SK-N-SH (cell line): ENCODE data around the gene ATP12A. TPM values are rescaled to one million over a fixed set of nuclear protein-coding genes. Genes with fewer than 3 reads are reported as not detected.

Experiments used
- CTCF ChIA-PET: fragments of 300-600, 350-600 bp; formaldehyde crosslinking; extraction: SDS; loops from one replicate; lab custom pipeline; 2021; lab: Yijun Ruan, JAX
- POLR2A ChIA-PET: fragments of 350-600 bp; sonication (Branson Sonifier 250); formaldehyde crosslinking; extraction: SDS; loops from one replicate; lab custom pipeline; 2020; ENCODE audit warnings: antibody characterized with exemption, inconsistent platforms; lab: Yijun Ruan, JAX
- DNase-seq: peaks from one replicate; pipeline ENCODE4 v3.0.0; 2012
- H2AFZ ChIP-seq: fragments of 200-600 bp; sonication (generic); 2 replicates; pipeline ENCODE4 v1.8.1; 2016; ENCODE audit warnings: antibody characterized with exemption, mild to moderate bottlenecking, low read depth
- H3F3A ChIP-seq: fragments of 200-600 bp; sonication (generic); replicated peaks from 2 replicates; pipeline ENCODE3; 2016; ENCODE audit warnings: antibody characterized with exemption, mild to moderate bottlenecking; ENCODE audit not compliant: insufficient read depth
- H3K27ac ChIP-seq, 2 experiments: fragments of 200-500 bp in 1 of 2; fragments of 200-600 bp in 1 of 2; sonication (Bioruptor generic) in 1 of 2; sonication (generic), shearing (Covaris generic) in 1 of 2; 2 replicates each; pipeline versions ENCODE4 v1.5.1 to v1.6.1; 2014 to 2016; ENCODE audit warnings: low read depth in 2 of 2, inconsistent platforms in 1 of 2, low read length in 1 of 2, mild to moderate bottlenecking in 1 of 2, mixed read lengths in 1 of 2
- H3K27me3 ChIP-seq: fragments of 200-600 bp; sonication (generic), shearing (Covaris generic); 2 replicates; pipeline ENCODE4 v1.6.1; 2016; ENCODE audit warnings: mixed run types; ENCODE audit not compliant: insufficient read depth
- H3K36me3 ChIP-seq, 2 experiments: fragments of 200-500 bp in 1 of 2; fragments of 200-600 bp in 1 of 2; sonication (Bioruptor generic) in 1 of 2; sonication (generic) in 1 of 2; replicated peaks in 1 of 2; 2 replicates each; pipeline versions ENCODE3 to v1.5.1; 2014 to 2016; ENCODE audit warnings: low read length in 1 of 2, mild to moderate bottlenecking in 1 of 2; ENCODE audit not compliant: insufficient read depth in 2 of 2, control insufficient read depth in 1 of 2
- H3K4me1 ChIP-seq, 2 experiments: fragments of 200-500 bp in 1 of 2; fragments of 200-600 bp in 1 of 2; sonication (Bioruptor generic) in 1 of 2; sonication (generic), shearing (Covaris generic) in 1 of 2; 2 replicates each; pipeline versions ENCODE4 v1.5.1 to v1.6.1; 2014 to 2016; ENCODE audit warnings: low read depth in 1 of 2, low read length in 1 of 2, mixed run types in 1 of 2; ENCODE audit not compliant: insufficient read depth in 2 of 2, control insufficient read depth in 1 of 2
- H3K4me2 ChIP-seq: fragments of 200-600 bp; sonication (generic), shearing (Covaris generic); 2 replicates; pipeline ENCODE4 v1.6.1; 2017; ENCODE audit warnings: mixed run types
- H3K4me3 ChIP-seq, 2 experiments: fragments of 200-500 bp in 1 of 2; fragments of 200-600 bp in 1 of 2; sonication (Bioruptor generic) in 1 of 2; sonication (generic), shearing (Covaris generic) in 1 of 2; 2 replicates each; pipeline versions ENCODE4 v1.5.1 to v1.8.1; 2014 to 2016; ENCODE audit warnings: low read depth in 2 of 2, inconsistent platforms in 1 of 2, low read length in 1 of 2, mild to moderate bottlenecking in 1 of 2, mixed read lengths in 1 of 2, moderate library complexity in 1 of 2
- H3K79me2 ChIP-seq: fragments of 200-600 bp; sonication (generic); 2 replicates; pipeline ENCODE4 v1.8.1; 2017; ENCODE audit warnings: mild to moderate bottlenecking; ENCODE audit not compliant: insufficient read depth
- H3K9ac ChIP-seq: fragments of 200-600 bp; sonication (generic); 2 replicates; pipeline ENCODE4 v1.6.1; 2017; ENCODE audit warnings: mixed run types
- H3K9me2 ChIP-seq: fragments of 200-600 bp; sonication (generic); 2 replicates; pipeline ENCODE4 v1.6.1; 2017; ENCODE audit warnings: mixed run types
- H3K9me3 ChIP-seq: fragments of 200-600 bp; sonication (generic); 2 replicates; pipeline ENCODE4 v1.6.1; 2017; ENCODE audit warnings: mixed run types, mild to moderate bottlenecking, moderate library complexity
- H4K20me1 ChIP-seq: fragments of 200-600 bp; sonication (generic); 2 replicates; pipeline ENCODE4 v1.6.1; 2017; ENCODE audit warnings: mild to moderate bottlenecking, mixed run types; ENCODE audit not compliant: insufficient read depth
- EP300 ChIP-seq, 2 experiments: IDR thresholded peaks; 2 replicates each; pipeline versions ENCODE4 v1.4.0 to v1.6.1; 2012; ENCODE audit warnings: borderline replicate concordance in 1 of 2, low read depth in 1 of 2, low read length in 1 of 2
- EZH2phosphoT487 ChIP-seq: fragments of 200-600 bp; sonication (generic); IDR thresholded peaks from 2 replicates; pipeline ENCODE4 v1.6.1; 2017; ENCODE audit warnings: low read depth, mixed run types, mild to moderate bottlenecking, antibody characterized with exemption, moderate library complexity, borderline replicate concordance
- FOSL2 ChIP-seq: IDR thresholded peaks from 2 replicates; pipeline ENCODE4 v1.4.0; 2012; ENCODE audit warnings: low read depth, mild to moderate bottlenecking, moderate library complexity, borderline replicate concordance
- FOXM1 ChIP-seq: IDR thresholded peaks from 2 replicates; pipeline ENCODE4 v1.4.0; 2012; ENCODE audit warnings: low read depth, mild to moderate bottlenecking
- GABPA ChIP-seq: IDR thresholded peaks from 2 replicates; pipeline ENCODE4 v1.4.0; 2012; ENCODE audit warnings: low read depth, mild to moderate bottlenecking
- GATA2 ChIP-seq: sonication (generic); formaldehyde crosslinking; IDR thresholded peaks from 2 replicates; pipeline ENCODE4 v1.5.0; 2020; ENCODE audit warnings: mild to moderate bottlenecking, missing genetic modification reagents
- MEF2A ChIP-seq: IDR thresholded peaks from 2 replicates; pipeline ENCODE4 v1.4.0; 2012; ENCODE audit warnings: low read depth, borderline replicate concordance
- NFIC ChIP-seq: IDR thresholded peaks from 2 replicates; pipeline ENCODE4 v1.4.0; 2012; ENCODE audit warnings: borderline replicate concordance
- POLR2AphosphoS5 ChIP-seq: IDR thresholded peaks from 2 replicates; pipeline ENCODE4 v1.6.1; 2012; ENCODE audit warnings: low read depth, low read length
- RAD21 ChIP-seq: IDR thresholded peaks from 2 replicates; pipeline ENCODE4 v1.6.1; 2012; ENCODE audit warnings: mild to moderate bottlenecking, low read length
- RCOR1 ChIP-seq: fragments of 150-350 bp; IDR thresholded peaks from 2 replicates; pipeline ENCODE4 v1.6.1; 2017; ENCODE audit warnings: antibody characterized with exemption, low read length
- RFX5 ChIP-seq: IDR thresholded peaks from 2 replicates; pipeline ENCODE4 v1.6.1; 2012; ENCODE audit warnings: mild to moderate bottlenecking, improper control_type of control experiment, low read length
- RXRA ChIP-seq: IDR thresholded peaks from 2 replicates; pipeline ENCODE4 v1.4.0; 2012; ENCODE audit warnings: low read depth, mild to moderate bottlenecking, borderline replicate concordance
- SMC3 ChIP-seq: IDR thresholded peaks from 2 replicates; pipeline ENCODE4 v1.6.1; 2012; ENCODE audit warnings: low read depth, low read length, improper control_type of control experiment
- TAF1 ChIP-seq: IDR thresholded peaks from 2 replicates; pipeline ENCODE4 v1.6.1; 2012; ENCODE audit warnings: low read depth, mild to moderate bottlenecking, low read length, moderate library complexity, borderline replicate concordance
- TCF12 ChIP-seq: IDR thresholded peaks from 2 replicates; pipeline ENCODE4 v1.4.0; 2012
- TEAD4 ChIP-seq: IDR thresholded peaks from 2 replicates; pipeline ENCODE4 v1.4.0; 2012; ENCODE audit warnings: mild to moderate bottlenecking, borderline replicate concordance; ENCODE audit not compliant: insufficient read depth
- WGBS: methylation state at CpG from one replicate; pipeline ENCODE4 v1.1.6; 2017; ENCODE audit warnings: low lambda C conversion rate; 5-methylcytosine and 5-hydroxymethylcytosine counted together
- polyA plus RNA-seq, 3 experiments: library from polyadenylated mRNA; depleted of rRNA; stranded (reverse); fragments of >200 nt; gene quantifications; 2 replicates each; pipeline ENCODE4 v1.2.3, GENCODE V29; 2012
- TF ChIP-seq, protein P1 (sequence below): IDR thresholded peaks from 2 replicates; pipeline ENCODE4 v1.4.0; 2012; ENCODE audit warnings: low read depth
- TF ChIP-seq, protein P2 (sequence below): fragments of 150-350 bp; IDR thresholded peaks from 2 replicates; pipeline ENCODE4 v1.6.1; 2016; ENCODE audit warnings: mild to moderate bottlenecking, low read depth, low read length
- TF ChIP-seq, protein P3 (sequence below): IDR thresholded peaks from 2 replicates; pipeline ENCODE4 v1.4.0; 2012; ENCODE audit warnings: low read depth, borderline replicate concordance
- TF ChIP-seq, protein P4 (sequence below): fragments of 150-350 bp; IDR thresholded peaks from 2 replicates; pipeline ENCODE4 v1.6.1; 2017; ENCODE audit warnings: antibody characterized with exemption, low read length, low read depth, borderline replicate concordance
- TF ChIP-seq, protein P5 (sequence below): fragments of 200-600 bp; sonication (generic); IDR thresholded peaks from 2 replicates; pipeline ENCODE4 v1.6.1; 2017; ENCODE audit warnings: antibody characterized with exemption, mild to moderate bottlenecking, moderate library complexity

Gene ATP12A
- polyA plus RNA-seq, 1 of the 3 experiments (the other 2 are of a cell fraction) = not detected

DNA sequence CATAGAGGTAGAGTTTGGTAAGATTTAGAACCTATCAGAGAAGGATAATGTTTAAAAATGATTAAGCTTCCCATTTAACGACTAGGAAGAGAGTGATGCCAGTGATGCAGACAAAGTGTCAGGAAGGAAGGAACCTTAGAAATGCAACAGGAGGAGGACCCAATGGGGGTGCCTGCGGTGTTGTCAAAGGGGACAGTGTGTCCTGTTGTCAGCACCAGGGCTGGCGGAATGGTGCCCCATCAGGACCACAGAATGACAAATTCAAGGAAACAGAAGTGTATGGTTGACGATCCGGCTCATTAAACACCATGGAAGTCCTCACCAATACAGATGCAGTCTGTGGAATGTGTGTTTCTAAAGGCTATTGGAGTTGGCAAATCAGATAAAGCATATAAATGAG, 19.3 kb downstream of the ATP12A start:
- Histone ChIP-seq H3K9me2 (no peaks in the 10 kb centered on the region), H3K4me1 (no peaks in the 10 kb centered on the region), H2AFZ (no peak overlapping the region), H3K9ac (no peak overlapping the region), H3K4me2 (no peak overlapping the region), H3K4me3 (no peak overlapping the region), H3K27ac (no peak overlapping the region), H3K27me3 (peaks cover 15% of the 10 kb centered on the region; the same call in 1 of the 2 replicates), H3K9me3 (no peaks in the 10 kb centered on the region), H3K36me3 (no peaks in the 10 kb centered on the region), H3K79me2 (no peaks in the 10 kb centered on the region), H4K20me1 (no peaks in the 10 kb centered on the region)
- no peak for DNase-seq
- WGBS = 9% methylated on average over 5 of the region's 5 CpGs
- CTCF ChIA-PET = interaction anchor here (1.0 kb wide), 1 partner anchor 295 kb away, joined by 4 read pairs; no protein-coding TSS in a partner anchor
- TF ChIP-seq, protein P1, sequence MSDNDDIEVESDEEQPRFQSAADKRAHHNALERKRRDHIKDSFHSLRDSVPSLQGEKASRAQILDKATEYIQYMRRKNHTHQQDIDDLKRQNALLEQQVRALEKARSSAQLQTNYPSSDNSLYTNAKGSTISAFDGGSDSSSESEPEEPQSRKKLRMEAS = no peak
- TF ChIP-seq, protein P2, sequence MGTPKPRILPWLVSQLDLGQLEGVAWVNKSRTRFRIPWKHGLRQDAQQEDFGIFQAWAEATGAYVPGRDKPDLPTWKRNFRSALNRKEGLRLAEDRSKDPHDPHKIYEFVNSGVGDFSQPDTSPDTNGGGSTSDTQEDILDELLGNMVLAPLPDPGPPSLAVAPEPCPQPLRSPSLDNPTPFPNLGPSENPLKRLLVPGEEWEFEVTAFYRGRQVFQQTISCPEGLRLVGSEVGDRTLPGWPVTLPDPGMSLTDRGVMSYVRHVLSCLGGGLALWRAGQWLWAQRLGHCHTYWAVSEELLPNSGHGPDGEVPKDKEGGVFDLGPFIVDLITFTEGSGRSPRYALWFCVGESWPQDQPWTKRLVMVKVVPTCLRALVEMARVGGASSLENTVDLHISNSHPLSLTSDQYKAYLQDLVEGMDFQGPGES = no peak
- no peak for TF ChIP-seq TCF12
- TF ChIP-seq, protein P3, sequence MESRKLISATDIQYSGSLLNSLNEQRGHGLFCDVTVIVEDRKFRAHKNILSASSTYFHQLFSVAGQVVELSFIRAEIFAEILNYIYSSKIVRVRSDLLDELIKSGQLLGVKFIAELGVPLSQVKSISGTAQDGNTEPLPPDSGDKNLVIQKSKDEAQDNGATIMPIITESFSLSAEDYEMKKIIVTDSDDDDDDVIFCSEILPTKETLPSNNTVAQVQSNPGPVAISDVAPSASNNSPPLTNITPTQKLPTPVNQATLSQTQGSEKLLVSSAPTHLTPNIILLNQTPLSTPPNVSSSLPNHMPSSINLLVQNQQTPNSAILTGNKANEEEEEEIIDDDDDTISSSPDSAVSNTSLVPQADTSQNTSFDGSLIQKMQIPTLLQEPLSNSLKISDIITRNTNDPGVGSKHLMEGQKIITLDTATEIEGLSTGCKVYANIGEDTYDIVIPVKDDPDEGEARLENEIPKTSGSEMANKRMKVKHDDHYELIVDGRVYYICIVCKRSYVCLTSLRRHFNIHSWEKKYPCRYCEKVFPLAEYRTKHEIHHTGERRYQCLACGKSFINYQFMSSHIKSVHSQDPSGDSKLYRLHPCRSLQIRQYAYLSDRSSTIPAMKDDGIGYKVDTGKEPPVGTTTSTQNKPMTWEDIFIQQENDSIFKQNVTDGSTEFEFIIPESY = no peak
- TF ChIP-seq RCOR1 = no peak
- no peak for TF ChIP-seq EP300 (IDR thresholded peaks at IDR 0.05; ENCODE audit: borderline replicate concordance in 1 of 2, low read depth in 1 of 2, low read length in 1 of 2)
- TF ChIP-seq RAD21 = no peak
- no peak for TF ChIP-seq RFX5
- TF ChIP-seq GATA2 (CRISPR knock-in tag) = no peak
- no peak for TF ChIP-seq FOXM1
- no peak for TF ChIP-seq TEAD4
- TF ChIP-seq, all 33 proteins: peak for 0
- POLR2A ChIA-PET = no interaction called here
- no peaks in the 10 kb centered on the region for H3F3A ChIP-seq

DNA sequence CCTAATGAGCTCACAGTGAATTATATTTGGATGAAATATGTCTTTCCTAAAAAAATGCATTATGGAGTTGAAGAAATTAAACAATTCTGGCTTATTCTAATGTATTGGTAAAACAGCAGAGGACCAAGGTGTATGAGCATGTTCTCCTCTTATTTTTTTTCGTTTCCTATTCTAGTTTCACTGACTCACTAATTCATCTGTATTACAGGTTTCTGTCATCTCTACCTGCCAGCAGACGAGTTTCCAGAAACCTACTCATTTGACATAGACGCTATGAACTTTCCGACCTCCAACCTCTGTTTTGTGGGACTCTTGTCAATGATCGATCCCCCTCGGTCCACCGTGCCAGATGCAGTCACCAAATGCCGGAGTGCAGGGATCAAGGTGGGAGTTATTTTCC, 20.3 kb downstream of the ATP12A start:
- peaks cover 15% of the 10 kb centered on the region; the same call in 1 of the 2 replicates for H3K27me3 ChIP-seq
- WGBS = 22% methylated on average over 8 of the region's 8 CpGs
- H3K9ac ChIP-seq = no peak overlapping the region
- H3K79me2 ChIP-seq = no peaks in the 10 kb centered on the region
- H3K36me3 ChIP-seq = no peaks in the 10 kb centered on the region
- no peak overlapping the region for H3K27ac ChIP-seq
- ChIA-PET CTCF (no interaction called here), POLR2A (no interaction called here)
- no peak overlapping the region for H3K4me3 ChIP-seq
- H2AFZ ChIP-seq = no peak overlapping the region
- DNase-seq = no peak
- H3K9me3 ChIP-seq = no peaks in the 10 kb centered on the region
- no peaks in the 10 kb centered on the region for H4K20me1 ChIP-seq
- no peaks in the 10 kb centered on the region for H3F3A ChIP-seq
- no peaks in the 10 kb centered on the region for H3K9me2 ChIP-seq
- no peaks in the 10 kb centered on the region for H3K4me1 ChIP-seq
- no peak overlapping the region for H3K4me2 ChIP-seq
- TF ChIP-seq, protein P4, sequence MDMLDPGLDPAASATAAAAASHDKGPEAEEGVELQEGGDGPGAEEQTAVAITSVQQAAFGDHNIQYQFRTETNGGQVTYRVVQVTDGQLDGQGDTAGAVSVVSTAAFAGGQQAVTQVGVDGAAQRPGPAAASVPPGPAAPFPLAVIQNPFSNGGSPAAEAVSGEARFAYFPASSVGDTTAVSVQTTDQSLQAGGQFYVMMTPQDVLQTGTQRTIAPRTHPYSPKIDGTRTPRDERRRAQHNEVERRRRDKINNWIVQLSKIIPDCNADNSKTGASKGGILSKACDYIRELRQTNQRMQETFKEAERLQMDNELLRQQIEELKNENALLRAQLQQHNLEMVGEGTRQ = no peak
- TF ChIP-seq FOSL2 (no peak), EZH2phosphoT487 (no peak), MEF2A (no peak), TAF1 (no peak), GABPA (no peak), FOXM1 (no peak), RXRA (no peak), POLR2AphosphoS5 (no peak), SMC3 (no peak), EP300 (IDR thresholded peaks at IDR 0.05; ENCODE audit: borderline replicate concordance in 1 of 2, low read depth in 1 of 2, low read length in 1 of 2) (no peak), NFIC (no peak)
- TF ChIP-seq, protein P2 = no peak
- TF ChIP-seq, protein P5, sequence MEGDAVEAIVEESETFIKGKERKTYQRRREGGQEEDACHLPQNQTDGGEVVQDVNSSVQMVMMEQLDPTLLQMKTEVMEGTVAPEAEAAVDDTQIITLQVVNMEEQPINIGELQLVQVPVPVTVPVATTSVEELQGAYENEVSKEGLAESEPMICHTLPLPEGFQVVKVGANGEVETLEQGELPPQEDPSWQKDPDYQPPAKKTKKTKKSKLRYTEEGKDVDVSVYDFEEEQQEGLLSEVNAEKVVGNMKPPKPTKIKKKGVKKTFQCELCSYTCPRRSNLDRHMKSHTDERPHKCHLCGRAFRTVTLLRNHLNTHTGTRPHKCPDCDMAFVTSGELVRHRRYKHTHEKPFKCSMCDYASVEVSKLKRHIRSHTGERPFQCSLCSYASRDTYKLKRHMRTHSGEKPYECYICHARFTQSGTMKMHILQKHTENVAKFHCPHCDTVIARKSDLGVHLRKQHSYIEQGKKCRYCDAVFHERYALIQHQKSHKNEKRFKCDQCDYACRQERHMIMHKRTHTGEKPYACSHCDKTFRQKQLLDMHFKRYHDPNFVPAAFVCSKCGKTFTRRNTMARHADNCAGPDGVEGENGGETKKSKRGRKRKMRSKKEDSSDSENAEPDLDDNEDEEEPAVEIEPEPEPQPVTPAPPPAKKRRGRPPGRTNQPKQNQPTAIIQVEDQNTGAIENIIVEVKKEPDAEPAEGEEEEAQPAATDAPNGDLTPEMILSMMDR = no peak
